Sciatic nerve (tissue), 1 donor: ENCODE results near the gene AK8. TPM values are rescaled to one million over a fixed set of nuclear protein-coding genes. Genes with fewer than 3 reads are reported as not detected.

Experiments
- total RNA-seq: library from RNA; stranded (reverse); fragmentation: NEBNext Ultra II Directional; extraction: Animal tissue kit (Norgen Biotek cat#: 25700); gene quantifications from one replicate; pipeline ENCODE4 v1.2.1, GENCODE V29; 2021
- donor health status: DM: no; HTN: no; CAD: no.

AK8 gene
- total RNA-seq, 1 donor from 2014 or later = 1.6 TPM

Other genes with a start within 250 kb of the AK8 start
- gene DDX31, start 208.3 kb downstream of the AK8 start, total RNA-seq = 15.1 TPM
- 14.4 TPM for gene GTF3C4, start 207.8 kb downstream of the AK8 start, total RNA-seq
- gene SPACA9, start 614 bp upstream of the AK8 start, total RNA-seq = 9.3 TPM
- 71.5 TPM for gene TSC1, start 66.3 kb upstream of the AK8 start, total RNA-seq
- gene GFI1B, start 100.4 kb upstream of the AK8 start, total RNA-seq = not detected
- 45.2 TPM for gene GTF3C5, start 152.7 kb upstream of the AK8 start, total RNA-seq
- 2.7 TPM for gene CEL, start 183.7 kb upstream of the AK8 start, total RNA-seq
- gene RALGDS, start 243.0 kb upstream of the AK8 start, total RNA-seq = 59.7 TPM